Measurements from ENCODE around the gene TRAPPC8.
"Not testable (repeated sequence)": the region's sequence is repeated elsewhere in the genome, so short reads cannot be mapped to it uniquely, and the experiment has no call there.

The TRAPPC8 gene

GRCh38 chr18:31941010-31941809 lies 1.7 kb downstream of the TRAPPC8 start:
- no peak for DNase-seq

GRCh38 chr18:31934773-31935172 lies 8.2 kb downstream of the TRAPPC8 start:
- not testable (repeated sequence) for DNase-seq

GRCh38 chr18:31931886-31932240 lies 11.1 kb downstream of the TRAPPC8 start:
- DNase-seq: no peak

GRCh38 chr18:31931163-31931885 lies 11.6 kb downstream of the TRAPPC8 start:
- no peak for DNase-seq

- no peak for DNase-seq
Observed at GRCh38 chr18:31929273-31929672, 13.7 kb downstream of the TRAPPC8 start.

GRCh38 chr18:31926988-31927387 lies 15.9 kb downstream of the TRAPPC8 start:
- not testable (repeated sequence) for DNase-seq

GRCh38 chr18:31920277-31920676 lies 22.7 kb downstream of the TRAPPC8 start:
- DNase-seq: no peak

GRCh38 chr18:31919366-31919765 lies 23.6 kb downstream of the TRAPPC8 start:
- not testable (repeated sequence) for DNase-seq

- no peak for DNase-seq
Observed at GRCh38 chr18:31918733-31919132, 24.2 kb downstream of the TRAPPC8 start.

GRCh38 chr18:31901063-31901462 lies 41.9 kb downstream of the TRAPPC8 start:
- no peak for DNase-seq

GRCh38 chr18:31899771-31900170 lies 43.2 kb downstream of the TRAPPC8 start:
- DNase-seq: not testable (repeated sequence)

GRCh38 chr18:31892936-31893335 lies 50.0 kb downstream of the TRAPPC8 start:
- DNase-seq: no peak

GRCh38 chr18:31891566-31891965 lies 51.4 kb downstream of the TRAPPC8 start:
- DNase-seq: no peak

- DNase-seq: no peak
Observed at GRCh38 chr18:31884020-31884419, 58.9 kb downstream of the TRAPPC8 start.

- no peak for DNase-seq
Observed at GRCh38 chr18:31880186-31880898, 62.6 kb downstream of the TRAPPC8 start.

- no peak for DNase-seq
Observed at GRCh38 chr18:31878358-31878757, 64.6 kb downstream of the TRAPPC8 start.

- no peak for DNase-seq
Observed at GRCh38 chr18:31877900-31878299, 65.0 kb downstream of the TRAPPC8 start.

GRCh38 chr18:31876707-31877106 lies 66.2 kb downstream of the TRAPPC8 start:
- no peak for DNase-seq

GRCh38 chr18:31875301-31875700 lies 67.6 kb downstream of the TRAPPC8 start:
- DNase-seq: no peak

GRCh38 chr18:31863103-31863502 lies 79.8 kb downstream of the TRAPPC8 start:
- no peak for DNase-seq

GRCh38 chr18:31860488-31860887 lies 82.4 kb downstream of the TRAPPC8 start:
- DNase-seq: no peak

- no peak for DNase-seq
Observed at GRCh38 chr18:31857526-31858106, 85.3 kb downstream of the TRAPPC8 start.

GRCh38 chr18:31850844-31851243 lies 92.1 kb downstream of the TRAPPC8 start:
- DNase-seq: no peak

All from activated CD8-positive, alpha-beta memory T cell treated with anti-CD3 and anti-CD28 coated beads, Interleukin-2, amount 50 U/mL, for 4 hours (primary cell).